Measurements from ENCODE around the gene TSPAN18. TPM values are rescaled to one million over a fixed set of nuclear protein-coding genes. Genes with fewer than 3 reads are reported as not detected.

TSPAN18 gene
- total RNA-seq, 1 experiment from 2014 or later: 18.3 TPM

DNA sequence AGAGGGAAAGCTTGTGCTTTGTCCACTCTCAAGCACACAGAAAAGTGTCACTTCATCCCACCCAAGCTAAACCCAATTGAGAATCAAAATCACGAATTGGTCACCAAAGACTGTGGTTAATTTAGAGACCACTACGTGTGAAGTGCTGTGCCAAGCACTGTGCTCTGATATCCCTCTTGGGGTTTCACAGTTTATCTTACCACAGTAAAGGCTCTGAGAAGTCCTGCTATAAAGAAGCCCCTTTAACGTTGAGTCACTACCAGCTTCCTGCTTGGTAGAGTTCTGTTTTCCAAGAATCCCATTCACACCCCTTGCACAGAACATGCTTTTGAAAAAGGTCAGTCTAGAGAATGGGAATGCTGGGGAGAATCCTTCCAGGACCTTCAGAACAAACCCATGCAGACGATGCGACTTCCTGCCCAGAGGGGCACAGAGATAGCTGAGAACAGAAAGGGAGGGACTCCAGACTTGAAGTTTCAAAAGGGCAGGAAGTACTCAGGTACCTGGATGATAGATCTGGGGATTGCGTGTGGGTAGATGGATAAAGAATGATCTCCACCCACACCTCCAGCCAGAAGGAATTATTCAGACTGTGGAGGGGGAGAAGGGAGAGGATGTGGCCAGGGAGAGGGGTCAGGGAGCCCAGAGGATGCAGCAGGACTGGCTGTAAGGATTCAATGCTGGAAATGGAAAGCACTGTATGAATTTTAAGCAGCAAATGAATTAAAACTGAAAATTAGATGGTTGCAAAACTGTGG, 18.1 kb upstream of the TSPAN18 start:
- DNase-seq (ENCODE audit: low read depth, low spot score) (no peak), ATAC-seq (peak; percentile 76)
- intact Hi-C loops (cut with micrococcal nuclease): no loop called here
- CTCF ChIA-PET: no interaction called here
- H3K4me1 ChIP-seq (ENCODE audit: control insufficient read depth in 1 of 2, insufficient read depth in 2 of 2, low read length in 2 of 2): peaks cover 17 to 35% of the 10 kb centered on the region in 2 experiments
- TF ChIP-seq EGR1 (IDR thresholded peaks at IDR 0.05; ENCODE audit: low read depth) (peak; percentile 67), POLR2A (IDR thresholded peaks at IDR 0.05; ENCODE audit: borderline replicate concordance, extremely low read depth, insufficient read depth, insufficient read length) (no peak), CTCF (IDR thresholded peaks at IDR 0.05 in 2 of 3, conservative IDR thresholded peaks at IDR 0.05 in 1 of 3; ENCODE audit: borderline replicate concordance in 1 of 3, insufficient read depth in 1 of 3, low read depth in 2 of 3, low read length in 2 of 3) (no peak), YY1 (IDR thresholded peaks at IDR 0.05; ENCODE audit: extremely low read depth, insufficient replicate concordance, low read depth, low read length) (no peak), SP1 (IDR thresholded peaks at IDR 0.05; ENCODE audit: low read depth) (peak; percentile 53), EZH2 (IDR thresholded peaks at IDR 0.05) (no peak), ELF1 (IDR thresholded peaks at IDR 0.05; ENCODE audit: borderline replicate concordance, low read depth) (no peak), FOSL1 (IDR thresholded peaks at IDR 0.05; ENCODE audit: low read depth) (no peak), ZNF274 (IDR thresholded peaks at IDR 0.05; ENCODE audit: low read depth, low read length) (no peak), REST (IDR thresholded peaks at IDR 0.05; ENCODE audit: low read depth) (no peak), TCF7L2 (IDR thresholded peaks at IDR 0.05; ENCODE audit: borderline replicate concordance, extremely low read depth, insufficient read depth, insufficient read length) (no peak), SRF (IDR thresholded peaks at IDR 0.05; ENCODE audit: low read depth) (no peak)
- 0 out of 2 replicates have a peak overlapping the region, but pooled peaks have one; percentile 22 for H3K27ac ChIP-seq (ENCODE audit: low read depth, low read length)
- H4K20me1 ChIP-seq (ENCODE audit: insufficient read depth): no peaks in the 10 kb centered on the region
- H3K27me3 ChIP-seq (ENCODE audit: insufficient read depth, low read length): no peaks in the 10 kb centered on the region
- H2AFZ ChIP-seq (ENCODE audit: low read depth, low read length, poor library complexity, severe bottlenecking): peak overlapping the region; percentile 79
- H3K79me2 ChIP-seq (ENCODE audit: insufficient read depth, low read length): no peaks in the 10 kb centered on the region
- peak overlapping the region; percentile 19; the same call in 1 of the 2 replicates for H3K9ac ChIP-seq (ENCODE audit: low read length)
- RAD21 ChIA-PET (ENCODE audit: low non-redundant PET in 1 of 2, low total read pairs in 2 of 2, uncharacterized antibody in 2 of 2, unreplicated experiment in 2 of 2): no interaction called here
- peak overlapping the region; percentile 69 for H3K4me2 ChIP-seq (ENCODE audit: low read length)
- H3K9me2 ChIP-seq (ENCODE audit: insufficient read depth): no peaks in the 10 kb centered on the region
- no peaks in the 10 kb centered on the region; a peak in 1 of 4 replicates for H3K9me3 ChIP-seq (ENCODE audit: control insufficient read depth in 1 of 2, insufficient read depth in 1 of 2, low read depth in 1 of 2, low read length in 2 of 2)
- POLR2A ChIA-PET: no interaction called here
- H3K4me3 ChIP-seq (replicated peaks in 1 of 2; ENCODE audit: low read depth in 1 of 2, low read length in 2 of 2): peak overlapping the region; percentile 1 to 32; a peak in 1 of 4 replicates
- no TSS peak for BruUV-seq (replicated peaks)
- no peaks in the 10 kb centered on the region for H3K36me3 ChIP-seq (ENCODE audit: control insufficient read depth in 1 of 2, insufficient read depth in 2 of 2, low read length in 2 of 2)

Data from HCT116 (cell line).